Kidney epithelial cell (primary cell): ENCODE data around the gene STX1B. TPM values are rescaled to one million over a fixed set of nuclear protein-coding genes. Genes with fewer than 3 reads are reported as not detected.

ENCODE experiments used
- DNase-seq: peaks from one replicate; pipeline ENCODE4 v3.0.0-alpha.2; 2010; ENCODE audit warnings: low read depth
- H3K27me3 ChIP-seq: 2 replicates; pipeline ENCODE4 v1.6.0; 2011; ENCODE audit warnings: low read length; ENCODE audit not compliant: control insufficient read depth, insufficient read depth
- H3K36me3 ChIP-seq: 2 replicates; pipeline ENCODE4 v1.5.1; 2011; ENCODE audit warnings: low read length; ENCODE audit not compliant: control insufficient read depth, insufficient read depth
- H3K4me3 ChIP-seq: 2 replicates; pipeline ENCODE4 v1.5.1; 2011; ENCODE audit warnings: low read depth, mild to moderate bottlenecking, control low read depth, low read length
- CTCF ChIP-seq: IDR thresholded peaks from 2 replicates; pipeline ENCODE4 v1.5.1; 2011; ENCODE audit warnings: mild to moderate bottlenecking, moderate library complexity, low read length, control low read depth, inconsistent platforms; ENCODE audit not compliant: insufficient read depth, poor library complexity, severe bottlenecking
- total RNA-seq: library from RNA; depleted of rRNA; stranded (reverse); fragments of >200 nt; gene quantifications from 2 replicates; pipeline ENCODE4 v1.2.3, GENCODE V29; 2015

STX1B gene
- total RNA-seq, 1 donor from 2014 or later = 0.29 TPM

GRCh38 chr16:31001507-31002249 lies 8.8 kb downstream of the STX1B start:
- DNase-seq = no peak
- Histone ChIP-seq H3K27me3 (peaks cover 3% of the 10 kb centered on the region), H3K4me3 (no peak overlapping the region), H3K36me3 (no peaks in the 10 kb centered on the region)
- TF ChIP-seq CTCF = no peak

- no peak for TF ChIP-seq CTCF
- DNase-seq = no peak
- peaks cover 3% of the 10 kb centered on the region for H3K27me3 ChIP-seq
- H3K4me3 ChIP-seq = no peak overlapping the region
- no peaks in the 10 kb centered on the region for H3K36me3 ChIP-seq
Measured at GRCh38 chr16:31000671-31001382, 9.6 kb downstream of the STX1B start.

- H3K36me3 ChIP-seq = no peaks in the 10 kb centered on the region
- peaks cover 3% of the 10 kb centered on the region for H3K27me3 ChIP-seq
- no peak overlapping the region for H3K4me3 ChIP-seq
- no peak for TF ChIP-seq CTCF
- DNase-seq = no peak
Measured at GRCh38 chr16:30998852-30999761, 11.3 kb downstream of the STX1B start.

GRCh38 chr16:30997725-30998711 lies 12.4 kb downstream of the STX1B start:
- Histone ChIP-seq H3K27me3 (peaks cover 3% of the 10 kb centered on the region), H3K36me3 (no peaks in the 10 kb centered on the region), H3K4me3 (peak overlapping the region; percentile 55)
- DNase-seq = peak; percentile 67
- no peak for TF ChIP-seq CTCF
